ENCODE data around the gene GPR146. TPM values are rescaled to one million over a fixed set of nuclear protein-coding genes. Genes with fewer than 3 reads are reported as not detected.
A peak's percentile ranks its signal among the peaks of the same experiment; 100 is the strongest.

Gene GPR146
- total and polyA plus RNA-seq, 8 donors: 2.0 to 14.6 (median 7.9) TPM

DNA sequence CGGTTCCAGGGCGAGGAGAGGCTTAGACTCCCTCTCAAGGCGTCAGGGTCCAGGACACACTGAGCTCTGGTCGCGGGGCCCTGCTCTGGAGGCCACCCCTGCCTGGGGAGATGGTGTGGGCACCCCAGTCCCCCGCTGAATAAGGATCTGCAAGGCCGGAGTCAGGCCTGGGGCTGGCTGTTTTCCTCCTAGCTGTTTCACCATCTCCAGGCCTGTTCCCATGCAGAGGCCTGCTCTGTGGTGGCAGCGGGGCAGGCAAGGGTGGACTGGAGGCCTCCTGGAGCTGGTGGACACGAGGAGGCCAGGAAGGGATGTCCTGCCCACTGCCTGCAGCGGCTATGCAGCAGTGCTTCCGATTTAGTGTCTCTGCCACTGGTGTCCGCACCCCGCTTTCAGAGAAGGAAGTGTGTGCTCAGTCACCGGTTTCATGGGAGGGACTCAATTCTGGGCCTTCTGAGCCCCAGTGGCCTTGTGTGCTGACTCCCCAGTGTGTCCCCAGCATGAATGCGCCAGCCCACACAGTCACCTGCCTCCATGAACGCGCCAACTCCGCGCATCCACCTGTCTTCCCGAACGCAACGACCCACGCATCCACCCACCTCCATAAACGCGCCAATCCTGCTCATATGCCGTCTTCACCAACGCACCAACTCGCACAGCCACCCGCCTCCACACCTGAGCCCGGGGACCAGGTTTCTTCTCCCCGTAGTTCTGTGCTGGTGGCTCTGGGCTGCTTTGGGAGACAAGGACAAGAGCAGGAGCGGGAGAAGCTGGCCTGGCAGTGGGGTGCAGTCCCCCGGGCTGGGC is 14.5 kb upstream of the GPR146 start:
- intact Hi-C loops (cut with DNase I; ENCODE audit: low total_unique reads): no loop called here
- Histone ChIP-seq H3K27me3 (no peaks in the 10 kb centered on the region), H3K36me3 (peaks cover 6 to 18% (median 17%) of the 10 kb centered on the region in 4 donors), H3K27ac (peak overlapping the region; percentile 91 to 97 (median 95)), H3K9me3 (no peaks in the 10 kb centered on the region), H3K4me1 (peaks cover 14 to 49% (median 41%) of the 10 kb centered on the region in 4 donors), H3K4me3 (no peak overlapping the region)
- TF ChIP-seq POLR2A (IDR thresholded peaks at IDR 0.05) (no peak), EP300 (IDR thresholded peaks at IDR 0.05) (no peak), POLR2AphosphoS5 (IDR thresholded peaks at IDR 0.05) (no peak)
- TF ChIP-seq, protein P1, sequence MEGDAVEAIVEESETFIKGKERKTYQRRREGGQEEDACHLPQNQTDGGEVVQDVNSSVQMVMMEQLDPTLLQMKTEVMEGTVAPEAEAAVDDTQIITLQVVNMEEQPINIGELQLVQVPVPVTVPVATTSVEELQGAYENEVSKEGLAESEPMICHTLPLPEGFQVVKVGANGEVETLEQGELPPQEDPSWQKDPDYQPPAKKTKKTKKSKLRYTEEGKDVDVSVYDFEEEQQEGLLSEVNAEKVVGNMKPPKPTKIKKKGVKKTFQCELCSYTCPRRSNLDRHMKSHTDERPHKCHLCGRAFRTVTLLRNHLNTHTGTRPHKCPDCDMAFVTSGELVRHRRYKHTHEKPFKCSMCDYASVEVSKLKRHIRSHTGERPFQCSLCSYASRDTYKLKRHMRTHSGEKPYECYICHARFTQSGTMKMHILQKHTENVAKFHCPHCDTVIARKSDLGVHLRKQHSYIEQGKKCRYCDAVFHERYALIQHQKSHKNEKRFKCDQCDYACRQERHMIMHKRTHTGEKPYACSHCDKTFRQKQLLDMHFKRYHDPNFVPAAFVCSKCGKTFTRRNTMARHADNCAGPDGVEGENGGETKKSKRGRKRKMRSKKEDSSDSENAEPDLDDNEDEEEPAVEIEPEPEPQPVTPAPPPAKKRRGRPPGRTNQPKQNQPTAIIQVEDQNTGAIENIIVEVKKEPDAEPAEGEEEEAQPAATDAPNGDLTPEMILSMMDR (IDR thresholded peaks at IDR 0.05): no peak
- DNase-seq: no peak
- WGBS, 5 donors: 91 to 97% (median 95%) methylated on average over 24 to 33 of the region's 33 CpGs

DNA sequence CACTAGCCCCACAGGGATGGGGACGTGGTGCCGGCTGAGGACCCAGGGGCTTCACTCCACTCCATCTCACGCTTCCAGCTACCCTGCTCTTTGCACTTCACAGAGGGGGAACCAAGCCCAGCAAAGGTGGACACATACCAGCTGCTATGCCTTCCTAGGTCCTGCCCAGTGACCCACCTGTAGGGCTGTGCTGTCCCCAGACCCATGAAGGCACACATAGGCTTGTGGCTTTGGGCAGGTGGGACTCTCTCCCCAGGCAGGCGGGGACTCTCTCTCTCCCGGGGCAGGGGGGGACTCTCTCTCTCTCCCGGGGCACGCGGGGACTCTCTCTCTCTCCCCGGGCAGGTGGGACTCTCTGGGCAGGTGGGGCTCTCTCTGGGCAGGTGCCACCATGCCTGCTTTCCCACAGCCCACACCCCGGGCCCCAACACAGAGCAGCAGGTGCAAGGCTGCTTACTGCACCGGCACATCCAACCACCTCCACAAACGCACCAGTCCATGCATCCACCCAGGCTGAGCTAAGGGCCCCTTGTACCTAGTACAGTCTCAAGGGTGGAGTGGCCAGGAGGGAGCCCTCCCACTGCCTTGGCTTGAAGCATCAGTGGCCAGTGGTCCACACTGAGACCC is 13.8 kb upstream of the GPR146 start:
- peaks cover 14 to 42% (median 37%) of the 10 kb centered on the region in 4 donors for H3K4me1 ChIP-seq
- peak overlapping the region in 3 of 5 donors; percentile 91 to 97 (median 95) for H3K27ac ChIP-seq
- intact Hi-C loops (cut with DNase I; ENCODE audit: low total_unique reads): no loop called here
- peaks cover 6 to 11% (median 11%) of the 10 kb centered on the region in 4 donors for H3K36me3 ChIP-seq
- DNase-seq: no peak
- WGBS, 5 donors: 80 to 96% (median 88%) methylated on average over 3 to 12 of the region's 12 CpGs
- TF ChIP-seq EP300 (IDR thresholded peaks at IDR 0.05) (no peak), POLR2AphosphoS5 (IDR thresholded peaks at IDR 0.05) (no peak), POLR2A (IDR thresholded peaks at IDR 0.05) (no peak)
- TF ChIP-seq, protein P1 (IDR thresholded peaks at IDR 0.05): no peak
- H3K9me3 ChIP-seq: no peaks in the 10 kb centered on the region
- no peak overlapping the region for H3K4me3 ChIP-seq
- H3K27me3 ChIP-seq: no peaks in the 10 kb centered on the region

DNA sequence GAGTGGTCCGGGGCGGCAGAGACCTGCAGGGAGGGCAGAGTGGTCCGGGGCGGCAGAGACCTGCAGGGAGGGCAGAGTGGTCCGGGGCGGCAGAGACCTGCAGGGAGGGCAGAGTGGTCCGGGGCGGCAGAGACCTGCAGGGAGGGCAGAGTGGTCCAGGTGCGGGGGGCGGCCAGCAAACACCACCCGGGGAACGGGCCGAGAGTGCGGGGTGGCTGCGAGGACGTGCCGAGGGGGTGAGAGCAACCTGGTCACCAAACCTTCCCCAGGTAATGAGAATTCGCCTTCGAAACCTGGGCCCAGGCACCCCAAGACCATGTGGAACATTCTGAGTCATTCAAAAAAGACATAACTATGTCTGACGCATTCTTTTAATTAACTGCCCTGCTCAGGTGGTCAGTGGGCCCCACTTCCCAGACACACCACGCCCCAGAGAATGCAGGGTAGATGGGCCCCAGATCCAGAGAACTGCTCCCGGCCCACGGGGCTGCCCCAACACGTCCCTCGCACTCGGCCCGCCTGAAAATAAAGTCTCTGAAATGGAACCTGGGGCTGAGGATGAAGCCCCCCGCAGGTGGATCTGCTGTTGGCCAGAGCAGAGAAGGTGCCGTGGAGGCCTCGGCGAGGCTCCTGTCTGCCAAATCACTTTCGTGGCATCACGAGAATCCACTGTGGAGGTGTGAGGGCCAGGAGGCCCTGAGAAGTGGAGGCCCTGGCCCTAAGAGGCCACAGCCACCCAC is 12.5 kb upstream of the GPR146 start:
- intact Hi-C loops (cut with DNase I; ENCODE audit: low total_unique reads): no loop called here
- Histone ChIP-seq H3K27ac (no peak overlapping the region), H3K9me3 (no peaks in the 10 kb centered on the region), H3K4me1 (peaks cover 14 to 28% (median 26%) of the 10 kb centered on the region in 4 donors), H3K4me3 (no peak overlapping the region), H3K36me3 (no peaks in the 10 kb centered on the region), H3K27me3 (no peaks in the 10 kb centered on the region)
- DNase-seq: no peak
- 91 to 94% (median 93%) methylated on average over 25 to 32 of the region's 33 CpGs for whole genome bisulfite sequencing, 5 donors
- TF ChIP-seq POLR2A (IDR thresholded peaks at IDR 0.05) (no peak), EP300 (IDR thresholded peaks at IDR 0.05) (no peak), POLR2AphosphoS5 (IDR thresholded peaks at IDR 0.05) (no peak)
- TF ChIP-seq, protein P1 (IDR thresholded peaks at IDR 0.05): no peak

DNA sequence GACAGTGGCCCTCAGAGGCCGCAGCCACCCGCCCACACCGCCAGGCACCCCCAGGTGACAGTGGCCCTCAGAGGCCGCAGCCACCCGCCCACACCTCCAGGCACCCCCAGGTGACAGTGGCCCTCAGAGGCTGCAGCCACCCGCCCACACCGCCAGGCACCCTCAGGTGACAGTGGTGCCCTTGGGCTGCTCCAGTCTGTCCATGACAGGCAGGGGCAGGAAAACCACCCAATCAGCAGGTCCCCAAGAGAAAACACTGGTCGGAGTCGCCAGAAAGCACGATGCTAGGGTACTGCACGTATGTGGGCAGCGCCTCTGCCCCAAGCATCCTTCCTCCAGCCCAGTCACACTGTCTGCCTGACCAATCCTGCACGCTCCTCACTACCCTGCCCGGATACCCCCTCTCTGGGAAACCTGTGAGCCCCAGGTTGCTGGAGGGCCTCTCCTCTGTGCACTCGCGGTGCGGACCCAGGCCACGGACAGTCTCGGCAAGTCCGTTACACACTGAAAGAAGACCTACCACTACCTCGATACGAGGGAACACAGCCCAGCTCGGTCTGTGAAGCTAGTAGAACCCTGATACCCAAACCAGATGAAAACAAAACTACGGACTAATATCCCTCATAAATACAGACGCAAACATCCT is 11.7 kb upstream of the GPR146 start:
- no peaks in the 10 kb centered on the region for H3K9me3 ChIP-seq
- no peak overlapping the region for H3K27ac ChIP-seq
- DNase-seq: no peak
- H3K36me3 ChIP-seq: no peaks in the 10 kb centered on the region
- H3K4me3 ChIP-seq: no peak overlapping the region
- WGBS, 5 donors: 93 to 96% (median 96%) methylated on average over 17 to 25 of the region's 25 CpGs
- TF ChIP-seq, protein P1 (IDR thresholded peaks at IDR 0.05): no peak
- TF ChIP-seq EP300 (IDR thresholded peaks at IDR 0.05): no peak
- no peak for TF ChIP-seq POLR2A (IDR thresholded peaks at IDR 0.05)
- TF ChIP-seq POLR2AphosphoS5 (IDR thresholded peaks at IDR 0.05): no peak
- no peaks in the 10 kb centered on the region for H3K27me3 ChIP-seq
- intact Hi-C loops (cut with DNase I; ENCODE audit: low total_unique reads): no loop called here
- H3K4me1 ChIP-seq: peaks cover 11 to 20% (median 18%) of the 10 kb centered on the region in 4 donors

Data from stomach (tissue), 9 donors.